ENCODE measurements around the gene CYP26C1.

The CYP26C1 gene

GRCh38 chr10:93087846-93088245 is 27.2 kb downstream of the CYP26C1 start:
- no peak for TF ChIP-seq CTCF (IDR thresholded peaks at IDR 0.05; ENCODE audit: borderline replicate concordance, control extremely low read depth, extremely low read depth, insufficient read depth, missing control alignments)
- in situ Hi-C loops (cut with MboI; ENCODE audit: low sequenced_read_pairs, unreplicated experiment) = no loop called here
- no peak for DNase-seq (ENCODE audit: low spot score)

GRCh38 chr10:93088466-93088865 is 27.9 kb downstream of the CYP26C1 start:
- in situ Hi-C loops (cut with MboI; ENCODE audit: low sequenced_read_pairs, unreplicated experiment) = no loop called here
- no peak for TF ChIP-seq CTCF (IDR thresholded peaks at IDR 0.05; ENCODE audit: borderline replicate concordance, control extremely low read depth, extremely low read depth, insufficient read depth, missing control alignments)
- no peak for DNase-seq (ENCODE audit: low spot score)

- in situ Hi-C loops (cut with MboI; ENCODE audit: low sequenced_read_pairs, unreplicated experiment) = no loop called here
- DNase-seq (ENCODE audit: low spot score) = no peak
- TF ChIP-seq CTCF (IDR thresholded peaks at IDR 0.05; ENCODE audit: borderline replicate concordance, control extremely low read depth, extremely low read depth, insufficient read depth, missing control alignments) = no peak
These were observed 30.0 kb downstream of the CYP26C1 start for GRCh38 chr10:93090619-93091018.

GRCh38 chr10:93091960-93092359 is 31.4 kb downstream of the CYP26C1 start:
- no peak for DNase-seq (ENCODE audit: low spot score)
- in situ Hi-C loops (cut with MboI; ENCODE audit: low sequenced_read_pairs, unreplicated experiment) = no loop called here
- no peak for TF ChIP-seq CTCF (IDR thresholded peaks at IDR 0.05; ENCODE audit: borderline replicate concordance, control extremely low read depth, extremely low read depth, insufficient read depth, missing control alignments)

DNA sequence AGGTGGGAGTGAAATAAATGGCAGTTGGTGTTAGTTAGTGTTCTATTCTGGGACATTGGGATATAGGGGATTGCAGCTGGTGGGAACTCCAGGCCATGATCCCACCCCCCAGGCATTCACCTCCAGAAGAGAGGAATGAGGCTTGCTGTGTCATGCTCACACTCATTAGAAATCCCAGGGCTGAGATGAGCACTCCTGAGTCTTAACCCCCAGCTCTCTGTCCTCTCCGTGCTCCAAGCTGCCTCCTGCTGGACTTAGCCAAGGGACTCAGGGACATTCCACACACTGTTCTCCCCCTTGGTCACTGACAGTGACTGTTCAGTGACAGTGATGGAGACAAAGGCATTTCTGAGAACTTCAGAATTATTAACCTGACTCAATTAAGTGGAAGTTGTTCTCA is 34.6 kb downstream of the CYP26C1 start:
- TF ChIP-seq CTCF (IDR thresholded peaks at IDR 0.05; ENCODE audit: borderline replicate concordance, control extremely low read depth, extremely low read depth, insufficient read depth, missing control alignments) = no peak
- in situ Hi-C loops (cut with MboI; ENCODE audit: low sequenced_read_pairs, unreplicated experiment) = no loop called here
- no peak for DNase-seq (ENCODE audit: low spot score)

- DNase-seq (ENCODE audit: low spot score) = no peak
- TF ChIP-seq CTCF (IDR thresholded peaks at IDR 0.05; ENCODE audit: borderline replicate concordance, control extremely low read depth, extremely low read depth, insufficient read depth, missing control alignments) = no peak
- in situ Hi-C loops (cut with MboI; ENCODE audit: low sequenced_read_pairs, unreplicated experiment) = no loop called here
These were observed 36.3 kb downstream of the CYP26C1 start for GRCh38 chr10:93096901-93097300.

- TF ChIP-seq CTCF (IDR thresholded peaks at IDR 0.05; ENCODE audit: borderline replicate concordance, control extremely low read depth, extremely low read depth, insufficient read depth, missing control alignments) = no peak
- in situ Hi-C loops (cut with MboI; ENCODE audit: low sequenced_read_pairs, unreplicated experiment) = no loop called here
- DNase-seq (ENCODE audit: low spot score) = no peak
These were observed 36.8 kb downstream of the CYP26C1 start for GRCh38 chr10:93097386-93097785.
